GM10248 (cell line): ENCODE results near the gene LASP1.

Experiments used
- CTCF ChIA-PET: fragments of 300-600 bp; sonication (Branson Sonifier 250); formaldehyde crosslinking; extraction: SDS; loops from one replicate; lab custom pipeline; 2021; ENCODE audit warnings: antibody characterized with exemption; lab: Yijun Ruan, JAX
- POLR2A ChIA-PET: fragments of 350-650 bp; sonication (Branson Sonifier 250); formaldehyde crosslinking; extraction: SDS; loops from one replicate; lab custom pipeline; 2020; ENCODE audit warnings: antibody characterized with exemption; lab: Yijun Ruan, JAX
- DNase-seq: peaks from one replicate; pipeline ENCODE4 v3.0.0; 2012; ENCODE audit errors: extremely low spot score
- TF ChIP-seq, protein P1 (sequence below): IDR thresholded peaks from 2 replicates; pipeline ENCODE4 v1.5.1; 2012; ENCODE audit warnings: mild to moderate bottlenecking, low read depth; ENCODE audit errors: extremely low read depth, missing control alignments, control extremely low read depth

Gene LASP1

DNA sequence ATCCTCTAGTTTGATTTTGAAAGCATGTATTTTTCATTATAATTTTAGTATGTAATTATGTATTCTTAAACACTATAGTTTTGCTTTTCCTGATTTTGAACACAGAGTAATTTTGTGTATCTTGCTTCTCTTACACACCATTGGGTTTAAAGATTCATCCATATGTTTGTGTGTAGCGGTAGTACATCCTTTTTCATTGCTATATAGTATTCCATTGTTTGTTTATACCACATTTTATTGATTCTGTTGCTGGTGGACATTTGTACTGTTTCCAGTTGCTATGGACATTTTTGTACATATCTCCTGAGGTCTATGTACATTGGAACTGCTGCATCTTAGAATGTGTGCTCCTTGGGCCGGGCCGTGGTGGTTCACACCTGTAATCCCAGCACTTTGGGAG, 35.0 kb downstream of the LASP1 start:
- ChIA-PET POLR2A (no interaction called here), CTCF (interaction anchor here (1.8 kb wide), 1 partner anchor 248 kb away, joined by 4 read pairs; no protein-coding TSS in a partner anchor)
- no peak for DNase-seq
- TF ChIP-seq, protein P1, sequence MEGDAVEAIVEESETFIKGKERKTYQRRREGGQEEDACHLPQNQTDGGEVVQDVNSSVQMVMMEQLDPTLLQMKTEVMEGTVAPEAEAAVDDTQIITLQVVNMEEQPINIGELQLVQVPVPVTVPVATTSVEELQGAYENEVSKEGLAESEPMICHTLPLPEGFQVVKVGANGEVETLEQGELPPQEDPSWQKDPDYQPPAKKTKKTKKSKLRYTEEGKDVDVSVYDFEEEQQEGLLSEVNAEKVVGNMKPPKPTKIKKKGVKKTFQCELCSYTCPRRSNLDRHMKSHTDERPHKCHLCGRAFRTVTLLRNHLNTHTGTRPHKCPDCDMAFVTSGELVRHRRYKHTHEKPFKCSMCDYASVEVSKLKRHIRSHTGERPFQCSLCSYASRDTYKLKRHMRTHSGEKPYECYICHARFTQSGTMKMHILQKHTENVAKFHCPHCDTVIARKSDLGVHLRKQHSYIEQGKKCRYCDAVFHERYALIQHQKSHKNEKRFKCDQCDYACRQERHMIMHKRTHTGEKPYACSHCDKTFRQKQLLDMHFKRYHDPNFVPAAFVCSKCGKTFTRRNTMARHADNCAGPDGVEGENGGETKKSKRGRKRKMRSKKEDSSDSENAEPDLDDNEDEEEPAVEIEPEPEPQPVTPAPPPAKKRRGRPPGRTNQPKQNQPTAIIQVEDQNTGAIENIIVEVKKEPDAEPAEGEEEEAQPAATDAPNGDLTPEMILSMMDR: no peak

DNA sequence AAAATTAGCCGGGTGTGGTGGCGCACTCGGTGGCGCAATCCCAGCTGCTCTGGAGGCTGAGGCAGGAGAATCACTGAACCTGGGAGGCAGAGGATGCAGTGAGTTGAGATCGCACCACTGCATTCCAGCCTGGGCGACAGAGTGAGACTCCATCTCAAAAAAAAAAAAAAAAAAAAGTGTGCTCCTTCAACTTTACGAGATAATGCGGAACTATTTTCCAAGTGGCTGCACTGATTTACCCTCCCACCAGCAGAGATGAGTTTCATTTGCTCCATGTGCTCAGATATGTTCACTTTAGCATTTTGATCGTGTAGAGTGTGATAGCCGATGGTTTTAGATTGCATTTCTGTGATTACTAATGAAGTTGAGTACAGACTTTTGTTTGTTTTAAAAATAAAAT, 35.5 kb downstream of the LASP1 start:
- ChIA-PET POLR2A (no interaction called here), CTCF (no interaction called here)
- no peak for DNase-seq
- TF ChIP-seq, protein P1: no peak

DNA sequence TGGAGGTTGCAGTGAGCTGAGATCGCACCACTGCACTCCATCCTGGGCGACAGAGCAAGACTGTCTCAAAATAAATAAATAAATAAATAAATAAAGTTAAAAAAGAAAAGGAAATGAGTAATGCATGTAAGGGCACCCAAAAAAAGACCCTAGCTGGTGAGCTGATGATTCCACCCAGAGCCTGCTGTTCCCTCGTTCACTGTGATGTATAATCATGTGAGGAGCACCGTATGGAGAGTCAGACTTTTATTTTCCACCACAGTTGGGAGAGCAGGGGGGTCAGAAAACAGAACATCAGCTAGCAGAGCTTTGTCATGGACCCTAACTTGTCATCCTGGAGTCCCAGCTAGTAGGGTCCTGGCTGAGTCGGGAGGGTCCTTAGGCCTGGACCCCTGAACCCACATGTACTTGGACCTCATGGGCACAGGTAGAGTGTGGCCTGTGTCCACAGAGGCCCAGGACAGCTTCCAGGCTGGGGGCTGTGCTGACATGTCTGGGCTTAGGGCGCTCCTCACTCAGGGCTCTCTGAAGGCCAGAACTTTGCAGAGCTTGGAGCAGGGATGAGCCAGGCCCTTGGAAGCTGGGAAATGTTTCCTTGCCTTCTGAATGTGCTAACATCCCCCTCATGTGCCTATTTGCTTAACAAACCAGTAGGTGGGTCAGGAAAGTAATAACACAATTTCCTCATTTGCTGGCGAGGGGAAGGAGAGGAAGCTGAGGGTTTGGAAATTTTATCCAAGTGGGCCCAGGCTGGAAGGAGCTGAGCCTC, 36.8 kb downstream of the LASP1 start:
- ChIA-PET CTCF (interaction anchor here (0.9 to 1.7 kb wide), 4 partner anchors 9 to 17 kb away, joined by 3 to 6 read pairs (median 4); no protein-coding TSS in a partner anchor), POLR2A (no interaction called here)
- DNase-seq: no peak
- TF ChIP-seq, protein P1: no peak

DNA sequence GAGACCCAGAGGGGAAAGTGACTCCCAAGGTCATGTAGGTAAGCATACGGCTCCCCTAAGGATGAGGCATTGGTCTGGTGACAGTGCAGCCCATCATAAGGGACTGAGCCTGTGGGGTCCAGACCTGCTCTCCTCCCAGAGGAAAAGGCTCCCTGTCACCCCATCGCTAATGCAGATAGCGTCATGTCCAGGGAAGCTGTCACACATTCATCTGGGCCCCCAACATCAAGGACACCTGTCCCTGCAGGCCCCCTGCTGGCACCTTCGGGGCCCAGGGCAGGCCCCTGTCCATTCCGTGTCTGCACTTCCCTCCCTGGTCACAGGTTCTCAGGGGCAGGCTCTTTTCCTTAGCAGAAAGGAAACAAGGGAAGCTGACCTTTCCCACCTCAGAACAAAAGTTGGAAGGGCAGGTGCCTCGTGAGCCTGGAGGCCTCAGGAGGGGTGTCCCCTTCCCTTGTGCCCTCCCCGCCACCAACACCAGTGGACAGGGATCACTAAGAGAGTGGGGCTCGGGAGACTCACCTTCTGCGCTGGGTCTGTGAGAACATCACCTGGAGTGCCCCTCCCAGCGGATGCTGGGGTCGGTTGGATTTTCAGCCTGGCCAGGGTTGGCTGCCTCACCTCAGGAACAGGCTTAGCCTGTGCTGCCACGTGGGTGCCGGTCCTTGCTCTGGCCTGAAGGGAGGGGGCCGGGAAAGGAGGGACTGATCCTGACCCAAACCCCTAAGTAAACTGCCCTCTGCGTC, 38.2 kb downstream of the LASP1 start:
- POLR2A ChIA-PET: interaction anchor here (0.6 kb wide), 1 partner anchor 465 kb away, joined by 4 read pairs; no protein-coding TSS in a partner anchor
- TF ChIP-seq, protein P1: no peak
- no peak for DNase-seq
- CTCF ChIA-PET: interaction anchor here (0.8 to 1.7 kb wide), 3 partner anchors 10 to 1178 kb away, joined by 3 to 6 read pairs (median 4); no protein-coding TSS in a partner anchor

DNA sequence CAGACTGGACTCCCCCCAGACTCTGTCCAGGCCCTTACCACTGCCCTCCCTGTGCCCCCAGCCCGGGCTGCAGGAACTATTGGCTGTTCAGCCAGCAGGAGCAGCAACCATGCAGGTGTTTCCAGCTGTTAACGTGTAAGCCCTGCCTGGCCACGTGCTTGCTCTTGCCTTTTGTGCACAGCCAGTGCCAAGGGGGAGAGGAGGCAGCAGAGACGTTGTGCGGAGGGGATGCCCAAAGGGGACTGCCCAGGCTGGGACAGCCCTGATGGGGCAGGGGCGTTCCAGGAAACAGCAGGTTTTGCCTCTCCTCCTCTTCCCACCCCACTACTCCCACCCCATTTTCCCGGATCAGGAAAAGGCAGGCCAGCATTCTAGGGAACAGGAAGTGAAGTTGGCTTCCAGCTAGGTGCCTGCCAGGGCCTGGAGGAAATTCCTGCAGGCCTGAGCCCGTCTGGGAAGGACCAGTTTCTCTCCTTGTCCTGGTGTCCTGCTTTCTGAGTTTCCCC, 38.9 kb downstream of the LASP1 start:
- ChIA-PET CTCF (interaction anchor here (2.0 kb wide), 1 partner anchor 11 kb away, joined by 5 read pairs; no protein-coding TSS in a partner anchor), POLR2A (interaction anchor here (0.7 kb wide), 1 partner anchor 39 kb away, joined by 9 read pairs; the partner anchor contains the start of gene LASP1)
- no peak for DNase-seq
- TF ChIP-seq, protein P1: no peak

DNA sequence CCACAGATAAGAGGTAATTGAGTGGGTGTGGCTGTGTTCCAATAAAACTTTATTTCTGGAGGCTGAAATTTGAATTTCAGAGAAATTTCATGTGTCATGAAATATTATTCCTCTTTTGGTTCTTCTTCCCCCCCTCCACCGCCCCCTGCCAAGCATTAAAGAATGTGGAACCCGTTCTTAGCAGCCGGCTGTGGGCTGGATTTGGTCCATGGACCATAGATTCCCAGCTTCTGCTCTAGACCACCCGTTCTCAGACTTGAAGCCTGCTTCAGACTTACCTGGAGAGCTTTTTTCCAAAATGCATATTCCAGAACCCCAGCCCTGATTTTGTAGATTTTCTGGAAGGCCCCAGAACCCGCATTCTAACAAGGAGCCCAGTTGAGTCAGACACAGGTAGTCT, 40.5 kb downstream of the LASP1 start:
- POLR2A ChIA-PET: interaction anchor here (0.8 kb wide), 1 partner anchor 1190 kb away, joined by 4 read pairs; no protein-coding TSS in a partner anchor
- CTCF ChIA-PET: interaction anchor here (1.3 to 2.0 kb wide), 3 partner anchors 12 to 334 kb away, joined by 3 to 5 read pairs (median 5); no protein-coding TSS in a partner anchor
- no peak for DNase-seq
- TF ChIP-seq, protein P1: no peak
